ENCODE data around the gene PTPN4.
"Not testable (repeated sequence)": the region's sequence is repeated elsewhere in the genome, so short reads cannot be mapped to it uniquely, and the experiment has no call there.

Gene PTPN4

GRCh38 chr2:119981896-119982295, 222.2 kb downstream of the PTPN4 start:
- no peak for TF ChIP-seq ZFX (IDR thresholded peaks at IDR 0.05; ENCODE audit: borderline replicate concordance)
- TF ChIP-seq, protein P1, sequence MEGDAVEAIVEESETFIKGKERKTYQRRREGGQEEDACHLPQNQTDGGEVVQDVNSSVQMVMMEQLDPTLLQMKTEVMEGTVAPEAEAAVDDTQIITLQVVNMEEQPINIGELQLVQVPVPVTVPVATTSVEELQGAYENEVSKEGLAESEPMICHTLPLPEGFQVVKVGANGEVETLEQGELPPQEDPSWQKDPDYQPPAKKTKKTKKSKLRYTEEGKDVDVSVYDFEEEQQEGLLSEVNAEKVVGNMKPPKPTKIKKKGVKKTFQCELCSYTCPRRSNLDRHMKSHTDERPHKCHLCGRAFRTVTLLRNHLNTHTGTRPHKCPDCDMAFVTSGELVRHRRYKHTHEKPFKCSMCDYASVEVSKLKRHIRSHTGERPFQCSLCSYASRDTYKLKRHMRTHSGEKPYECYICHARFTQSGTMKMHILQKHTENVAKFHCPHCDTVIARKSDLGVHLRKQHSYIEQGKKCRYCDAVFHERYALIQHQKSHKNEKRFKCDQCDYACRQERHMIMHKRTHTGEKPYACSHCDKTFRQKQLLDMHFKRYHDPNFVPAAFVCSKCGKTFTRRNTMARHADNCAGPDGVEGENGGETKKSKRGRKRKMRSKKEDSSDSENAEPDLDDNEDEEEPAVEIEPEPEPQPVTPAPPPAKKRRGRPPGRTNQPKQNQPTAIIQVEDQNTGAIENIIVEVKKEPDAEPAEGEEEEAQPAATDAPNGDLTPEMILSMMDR (IDR thresholded peaks at IDR 0.05) = no peak

DNA sequence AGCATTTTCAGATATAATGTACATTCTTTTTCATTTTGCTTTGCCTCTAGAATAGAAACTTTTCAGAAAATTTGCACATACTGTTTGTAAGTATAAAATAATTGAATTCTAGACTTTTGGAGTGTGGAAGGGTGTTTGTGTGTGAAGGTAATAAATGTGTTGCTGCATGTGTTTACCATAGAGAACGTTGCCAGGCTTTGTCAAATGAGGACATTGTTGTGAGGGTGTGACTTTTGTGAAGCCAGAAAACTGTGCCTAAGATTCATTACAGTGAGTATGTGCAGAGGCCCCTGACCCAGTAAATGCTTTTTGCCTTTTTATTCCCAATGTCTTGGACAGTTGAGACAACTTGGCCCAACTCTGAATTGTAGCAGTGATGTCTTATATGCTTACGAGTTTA, 222.8 kb downstream of the PTPN4 start:
- H3K27ac ChIP-seq = no peak overlapping the region
- no peak for TF ChIP-seq ZFX (IDR thresholded peaks at IDR 0.05; ENCODE audit: borderline replicate concordance)
- TF ChIP-seq, protein P1 (IDR thresholded peaks at IDR 0.05) = no peak

More at GRCh38 chr2:119981896-119982295, 222.2 kb downstream of the PTPN4 start:
- no peak overlapping the region for H3K27ac ChIP-seq

GRCh38 chr2:119983108-119983507, 223.4 kb downstream of the PTPN4 start:
- no peak for TF ChIP-seq ZFX (IDR thresholded peaks at IDR 0.05; ENCODE audit: borderline replicate concordance)
- TF ChIP-seq, protein P1 (IDR thresholded peaks at IDR 0.05) = no peak
- no peak overlapping the region for H3K27ac ChIP-seq

DNA sequence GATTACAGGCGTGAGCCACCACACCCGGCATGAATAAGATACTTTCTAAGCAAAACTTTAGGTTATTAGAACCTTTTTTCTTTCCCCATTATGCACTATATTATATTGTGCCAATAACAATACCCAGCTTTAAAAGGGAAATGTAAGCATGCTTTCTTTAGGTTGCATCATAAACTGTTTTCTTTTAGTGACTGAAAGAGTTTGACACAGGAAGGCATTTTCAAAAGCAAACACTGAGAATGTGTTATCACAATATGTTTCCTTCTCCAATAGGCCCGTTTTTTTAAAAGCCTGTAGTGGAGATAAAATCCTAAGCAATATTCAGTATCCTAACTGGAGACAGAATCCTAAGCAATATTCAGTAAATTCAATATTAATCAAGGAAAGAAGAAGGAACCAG, 236.4 kb downstream of the PTPN4 start:
- H3K27ac ChIP-seq = no peak overlapping the region
- TF ChIP-seq, protein P1 (IDR thresholded peaks at IDR 0.05) = no peak
- TF ChIP-seq ZFX (IDR thresholded peaks at IDR 0.05; ENCODE audit: borderline replicate concordance) = no peak

- not testable (repeated sequence) for H3K27ac ChIP-seq
Observed at GRCh38 chr2:119996896-119997891, 237.5 kb downstream of the PTPN4 start.

DNA sequence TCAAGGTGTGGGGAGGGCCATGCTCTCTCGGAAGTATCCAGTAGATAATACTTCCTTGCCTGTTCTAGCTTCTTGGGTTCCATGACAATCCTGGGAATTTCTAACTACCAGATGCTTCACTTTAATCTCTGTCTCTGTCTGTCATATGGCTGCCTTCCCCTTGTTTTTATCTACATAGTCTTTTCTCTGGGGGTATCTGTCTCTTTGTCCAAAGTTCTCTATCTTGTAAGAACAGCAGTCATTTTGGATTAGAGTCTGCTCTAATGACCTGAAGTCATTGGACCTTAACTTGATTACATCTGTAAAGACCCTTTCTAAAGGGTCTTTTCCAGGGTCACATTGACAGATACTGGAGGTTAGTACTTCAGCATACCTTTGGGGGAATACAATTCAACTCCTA, 241.7 kb downstream of the PTPN4 start:
- TF ChIP-seq, protein P1 (IDR thresholded peaks at IDR 0.05) = no peak
- no peak for TF ChIP-seq ZFX (IDR thresholded peaks at IDR 0.05; ENCODE audit: borderline replicate concordance)
- H3K27ac ChIP-seq = no peak overlapping the region

DNA sequence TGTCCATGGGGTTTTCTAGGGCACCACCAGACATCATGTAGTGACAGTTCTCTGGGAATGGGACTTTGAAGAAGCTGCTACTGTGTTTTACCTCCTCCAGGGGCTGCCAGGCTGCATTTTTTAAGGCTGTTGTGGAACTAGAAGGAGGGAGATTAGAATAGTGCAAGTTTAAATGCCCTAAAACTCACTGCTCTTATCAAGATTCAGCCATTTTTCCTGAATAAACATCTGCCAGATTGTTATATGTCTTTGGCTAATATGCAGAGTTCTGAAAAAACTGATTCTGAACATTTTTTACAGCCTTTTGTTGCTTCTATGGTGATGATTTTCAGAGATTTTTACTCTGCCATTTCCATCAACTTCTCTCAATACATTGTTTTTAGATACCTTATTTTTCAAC, 244.5 kb downstream of the PTPN4 start:
- TF ChIP-seq ZFX (IDR thresholded peaks at IDR 0.05; ENCODE audit: borderline replicate concordance) = no peak
- TF ChIP-seq, protein P1 (IDR thresholded peaks at IDR 0.05) = no peak

More for the DNA sequence above, 244.5 kb downstream of the PTPN4 start:
- no peak overlapping the region for H3K27ac ChIP-seq

All from 22Rv1 (cell line).